WI38 (cell line): ENCODE data around the gene DNMT3B.
"Not testable (repeated sequence)": the region's sequence is repeated elsewhere in the genome, so short reads cannot be mapped to it uniquely, and the experiment has no call there.

ENCODE experiments used
- H3K4me3 ChIP-seq: 2 replicates; pipeline ENCODE4 v1.5.1; 2011; ENCODE audit warnings: low read depth, mild to moderate bottlenecking, control low read depth, low read length
- TF ChIP-seq, protein P1 (sequence below): IDR thresholded peaks from 2 replicates; pipeline ENCODE4 v1.5.1; 2012; ENCODE audit warnings: low read depth, mild to moderate bottlenecking, control low read depth, low read length

DNMT3B gene

DNA sequence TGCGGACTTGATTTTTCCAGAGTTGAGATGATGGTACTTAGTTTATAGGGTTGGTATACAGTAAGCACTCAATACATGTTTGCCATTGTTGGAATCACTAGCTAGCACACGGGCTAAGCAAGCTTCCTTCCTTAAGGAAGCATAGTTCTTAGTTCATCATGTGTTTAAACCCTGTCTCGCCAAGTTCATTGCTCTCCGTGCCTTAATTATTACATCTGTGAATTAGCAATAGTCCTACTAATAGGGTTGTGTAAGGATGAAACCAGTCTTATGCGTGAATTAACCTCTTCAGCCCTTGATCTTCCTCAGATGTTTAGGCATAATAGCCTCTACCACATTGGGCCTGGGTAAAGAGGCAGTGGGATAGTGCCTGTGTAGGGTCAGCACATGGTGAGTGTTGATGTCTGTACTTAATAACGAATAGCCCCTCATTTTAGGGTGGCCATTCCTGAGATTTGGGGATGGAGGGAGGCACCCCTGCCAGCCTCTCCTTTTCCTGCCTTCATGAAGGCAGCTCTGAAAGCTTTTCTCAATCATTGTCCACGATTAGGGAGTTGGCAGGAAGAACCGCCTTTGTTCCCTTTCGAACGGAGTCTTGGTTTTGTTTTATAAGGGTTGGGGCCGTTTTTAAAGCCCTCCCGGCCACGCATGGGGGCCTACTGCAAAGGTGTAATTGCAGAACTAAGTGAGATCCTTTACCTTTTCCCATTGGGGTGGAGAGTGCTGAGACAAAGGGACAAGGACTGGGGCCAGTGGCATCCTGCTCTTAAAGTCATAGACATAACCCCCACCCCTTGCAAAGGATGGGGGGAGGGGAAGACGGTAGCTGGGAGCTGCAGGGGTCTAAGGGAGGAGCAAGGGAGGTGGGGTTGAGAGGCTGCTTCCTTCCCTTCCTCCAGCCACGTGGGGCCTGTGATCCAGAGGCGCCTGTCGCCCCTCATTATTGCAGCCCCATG, 2.1 kb downstream of the DNMT3B start:
- TF ChIP-seq, protein P1, sequence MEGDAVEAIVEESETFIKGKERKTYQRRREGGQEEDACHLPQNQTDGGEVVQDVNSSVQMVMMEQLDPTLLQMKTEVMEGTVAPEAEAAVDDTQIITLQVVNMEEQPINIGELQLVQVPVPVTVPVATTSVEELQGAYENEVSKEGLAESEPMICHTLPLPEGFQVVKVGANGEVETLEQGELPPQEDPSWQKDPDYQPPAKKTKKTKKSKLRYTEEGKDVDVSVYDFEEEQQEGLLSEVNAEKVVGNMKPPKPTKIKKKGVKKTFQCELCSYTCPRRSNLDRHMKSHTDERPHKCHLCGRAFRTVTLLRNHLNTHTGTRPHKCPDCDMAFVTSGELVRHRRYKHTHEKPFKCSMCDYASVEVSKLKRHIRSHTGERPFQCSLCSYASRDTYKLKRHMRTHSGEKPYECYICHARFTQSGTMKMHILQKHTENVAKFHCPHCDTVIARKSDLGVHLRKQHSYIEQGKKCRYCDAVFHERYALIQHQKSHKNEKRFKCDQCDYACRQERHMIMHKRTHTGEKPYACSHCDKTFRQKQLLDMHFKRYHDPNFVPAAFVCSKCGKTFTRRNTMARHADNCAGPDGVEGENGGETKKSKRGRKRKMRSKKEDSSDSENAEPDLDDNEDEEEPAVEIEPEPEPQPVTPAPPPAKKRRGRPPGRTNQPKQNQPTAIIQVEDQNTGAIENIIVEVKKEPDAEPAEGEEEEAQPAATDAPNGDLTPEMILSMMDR = no peak
- H3K4me3 ChIP-seq = no peak overlapping the region; the same call in 1 of the 2 replicates

DNA sequence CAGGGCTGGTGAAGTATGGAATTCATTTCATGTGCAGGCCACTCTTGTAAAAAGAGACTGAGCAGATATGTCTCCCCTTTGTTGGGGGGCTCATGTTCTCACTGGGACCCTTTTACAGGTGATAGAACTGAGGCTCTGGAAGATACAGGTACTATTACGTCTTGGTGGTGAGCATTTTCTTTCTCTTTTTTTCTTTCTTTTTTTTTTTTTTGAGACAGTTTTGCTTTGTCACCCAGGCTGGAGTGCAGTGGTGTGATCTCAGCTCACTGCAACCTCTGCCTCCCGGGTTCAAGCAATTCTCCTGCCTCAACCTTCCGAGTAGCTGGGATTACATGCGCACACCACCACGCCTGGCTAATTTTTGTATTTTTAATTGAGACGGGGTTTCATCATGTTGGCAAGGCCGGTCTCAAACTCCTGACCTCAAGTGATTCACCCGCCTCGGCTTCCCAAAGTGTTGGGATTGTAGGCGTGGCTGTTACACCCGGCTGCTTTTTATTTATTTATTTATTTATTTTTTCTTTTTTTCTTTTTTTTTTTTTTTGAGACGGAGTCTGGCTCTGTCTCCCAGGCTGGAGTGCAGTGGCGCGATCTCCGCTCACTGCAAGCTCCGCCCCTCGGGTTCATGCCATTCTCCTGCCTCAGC, 3.2 kb downstream of the DNMT3B start:
- H3K4me3 ChIP-seq = not testable (repeated sequence)

DNA sequence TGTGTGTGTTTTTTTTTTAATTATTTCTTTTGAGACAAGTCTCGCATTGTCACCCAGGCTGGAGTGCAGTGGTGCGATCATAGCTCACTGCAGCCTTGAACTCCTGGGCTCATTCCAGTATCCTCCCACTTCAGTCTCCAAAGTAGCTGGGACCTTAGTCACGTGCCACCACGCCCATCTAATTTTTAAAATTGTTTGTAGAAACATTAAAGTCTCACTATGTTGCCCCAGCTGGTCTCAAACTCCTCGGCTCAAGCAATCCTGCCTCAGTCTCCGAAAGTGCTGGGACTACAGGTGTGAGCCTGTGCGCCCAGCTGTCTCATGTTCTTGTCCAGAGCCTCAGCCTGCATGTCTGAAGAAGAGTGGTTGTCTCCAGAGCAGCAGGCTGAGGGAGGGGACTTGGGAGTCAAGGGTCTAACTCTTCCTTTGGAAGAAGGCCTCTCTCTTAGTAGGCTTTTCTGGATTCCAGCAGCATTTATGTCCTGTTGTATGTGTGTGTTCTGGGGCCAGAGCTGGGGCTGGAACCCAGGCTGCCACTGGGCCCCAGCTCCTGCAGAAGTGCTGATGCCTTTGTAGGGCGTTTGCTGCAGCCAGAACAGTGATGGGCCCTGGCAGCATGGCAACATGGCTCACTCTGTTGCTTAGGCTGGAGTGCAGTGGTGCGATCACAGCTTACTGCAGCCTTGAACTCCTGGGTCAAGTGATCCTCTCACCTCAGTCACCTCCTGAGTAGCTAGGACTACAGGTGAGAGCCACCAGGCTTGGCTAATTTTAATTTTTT, 5.4 kb downstream of the DNMT3B start:
- H3K4me3 ChIP-seq = no peak overlapping the region
- TF ChIP-seq, protein P1 = no peak

DNA sequence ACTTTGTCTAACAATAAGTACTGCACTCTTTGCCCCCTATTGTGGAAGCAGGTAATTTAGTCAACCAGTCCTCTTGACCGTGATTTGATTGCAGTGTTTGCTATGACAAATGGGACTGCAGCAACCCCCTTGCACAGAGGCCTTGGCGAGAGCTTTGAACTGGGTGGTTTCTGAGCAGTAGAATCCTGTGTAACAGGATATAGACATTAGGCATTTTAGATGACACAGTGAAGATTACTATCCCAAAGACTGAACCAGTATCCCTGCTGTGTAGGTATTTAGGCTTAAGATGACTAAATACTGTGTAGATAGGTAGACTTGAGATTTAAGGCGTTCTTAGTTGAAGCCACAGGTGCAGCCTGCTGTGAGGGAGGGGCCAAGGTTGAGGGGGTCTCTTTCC, 9.9 kb downstream of the DNMT3B start:
- TF ChIP-seq, protein P1 = no peak
- H3K4me3 ChIP-seq = no peak overlapping the region

DNA sequence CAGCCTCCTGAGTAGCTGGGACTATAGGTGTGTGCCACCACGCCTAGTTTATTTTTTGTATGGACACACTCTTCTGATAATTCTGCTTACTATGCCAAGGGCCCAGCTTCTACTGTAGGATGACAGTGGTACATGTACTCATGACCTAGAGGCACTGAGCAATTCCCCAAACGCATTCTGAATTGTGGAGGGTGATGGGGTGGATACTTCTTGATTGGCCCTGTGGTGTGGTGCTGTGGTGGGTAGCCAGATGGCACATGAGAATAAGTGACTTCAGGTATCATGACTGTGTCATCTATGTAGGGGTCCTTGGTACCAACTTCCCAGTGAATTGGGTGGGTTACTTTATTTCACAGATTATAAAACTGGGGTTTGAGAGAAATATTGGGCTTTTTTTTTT, 11.0 kb downstream of the DNMT3B start:
- TF ChIP-seq, protein P1 = no peak
- no peak overlapping the region for H3K4me3 ChIP-seq

DNA sequence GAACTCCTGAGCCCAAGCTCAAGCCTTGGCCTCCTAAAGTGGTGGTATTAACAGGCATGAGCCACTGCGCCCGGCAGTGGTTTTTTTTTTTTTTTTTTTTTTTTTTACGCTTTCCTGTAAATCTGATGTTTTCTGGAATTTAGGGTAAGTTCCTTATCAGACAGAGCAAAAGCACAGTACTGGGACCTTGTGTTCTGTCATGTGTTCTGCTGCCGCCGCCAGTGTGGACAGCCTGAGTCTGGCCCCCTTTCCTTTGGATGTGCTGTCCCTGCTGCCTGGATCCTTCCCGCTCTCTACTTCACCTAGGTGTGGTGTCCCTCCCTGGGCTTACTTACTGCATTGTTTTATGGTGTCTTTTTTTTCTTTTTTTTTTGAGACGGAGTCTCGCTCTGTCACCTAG, 11.7 kb downstream of the DNMT3B start:
- no peak overlapping the region for H3K4me3 ChIP-seq
- TF ChIP-seq, protein P1 = no peak

DNA sequence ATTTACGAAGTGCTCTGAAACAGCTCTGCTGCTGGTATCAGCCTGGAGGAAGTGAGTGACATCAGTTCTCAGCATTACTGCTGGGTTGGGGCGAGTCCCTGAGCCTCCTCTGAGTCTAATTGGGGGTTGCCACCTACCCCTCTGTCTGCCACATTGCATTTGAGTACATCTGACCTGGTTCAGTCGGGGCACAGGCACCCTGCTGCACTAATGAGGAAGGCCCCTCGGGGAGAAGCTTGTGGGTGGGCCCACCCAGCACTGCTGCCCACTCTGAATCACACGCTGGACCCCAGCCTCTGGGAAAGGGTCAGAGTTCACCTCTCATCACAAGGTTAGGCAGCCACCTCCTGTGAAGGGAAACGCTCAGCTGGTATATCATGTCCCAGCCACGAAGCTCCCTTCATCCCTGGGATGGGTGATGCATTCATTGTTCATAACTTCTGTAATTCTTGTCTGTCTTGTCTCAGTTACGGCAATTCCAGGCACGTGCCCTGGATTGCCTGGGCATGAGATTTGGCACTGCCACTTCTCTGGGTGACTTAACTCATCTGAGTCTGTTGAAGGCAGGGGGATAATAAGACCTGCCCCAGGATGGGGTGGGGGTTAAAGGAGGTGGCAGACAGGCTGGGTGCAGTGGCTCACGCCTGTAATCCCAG, 13.3 kb downstream of the DNMT3B start:
- TF ChIP-seq, protein P1 = no peak
- H3K4me3 ChIP-seq = no peak overlapping the region
